ENCODE results near the gene DNMT3A. TPM values are rescaled to one million over a fixed set of nuclear protein-coding genes. Genes with fewer than 3 reads are reported as not detected.

DNMT3A gene
- total and polyA plus RNA-seq, 2 donors (not counting 1 experiment from before 2014, with no cell fraction given), result 8.9 to 24.5 TPM

GRCh38 chr2:25371253-25372241 is 29.8 kb upstream of the DNMT3A start:
- POLR2A ChIA-PET, result interaction anchor here (0.6 to 1.0 kb wide), 5 partner anchors 9 to 216 kb away, joined by 3 to 16 read pairs (median 5); no protein-coding TSS in a partner anchor
- ATAC-seq (ENCODE audit: low read depth), result no peak
- H2AFZ ChIP-seq (ENCODE audit: insufficient read depth, low read depth, low read length, poor library complexity, severe bottlenecking), result no peak overlapping the region

More at GRCh38 chr2:25371253-25372241, 29.8 kb upstream of the DNMT3A start:
- intact Hi-C loops (cut with micrococcal nuclease), result no loop called here
- DNase-seq, result peak; percentile 4
- H3K27me3 Mint-ChIP-seq, result no peaks in the 10 kb centered on the region
- no peak overlapping the region for H3K9ac ChIP-seq (ENCODE audit: low read length)
- no peak overlapping the region for H3K27ac Mint-ChIP-seq
- no peak for TF ChIP-seq EZH2 (IDR thresholded peaks at IDR 0.05; ENCODE audit: borderline replicate concordance, insufficient read depth, low read depth, low read length, poor library complexity, severe bottlenecking)
- TF ChIP-seq, protein P1, sequence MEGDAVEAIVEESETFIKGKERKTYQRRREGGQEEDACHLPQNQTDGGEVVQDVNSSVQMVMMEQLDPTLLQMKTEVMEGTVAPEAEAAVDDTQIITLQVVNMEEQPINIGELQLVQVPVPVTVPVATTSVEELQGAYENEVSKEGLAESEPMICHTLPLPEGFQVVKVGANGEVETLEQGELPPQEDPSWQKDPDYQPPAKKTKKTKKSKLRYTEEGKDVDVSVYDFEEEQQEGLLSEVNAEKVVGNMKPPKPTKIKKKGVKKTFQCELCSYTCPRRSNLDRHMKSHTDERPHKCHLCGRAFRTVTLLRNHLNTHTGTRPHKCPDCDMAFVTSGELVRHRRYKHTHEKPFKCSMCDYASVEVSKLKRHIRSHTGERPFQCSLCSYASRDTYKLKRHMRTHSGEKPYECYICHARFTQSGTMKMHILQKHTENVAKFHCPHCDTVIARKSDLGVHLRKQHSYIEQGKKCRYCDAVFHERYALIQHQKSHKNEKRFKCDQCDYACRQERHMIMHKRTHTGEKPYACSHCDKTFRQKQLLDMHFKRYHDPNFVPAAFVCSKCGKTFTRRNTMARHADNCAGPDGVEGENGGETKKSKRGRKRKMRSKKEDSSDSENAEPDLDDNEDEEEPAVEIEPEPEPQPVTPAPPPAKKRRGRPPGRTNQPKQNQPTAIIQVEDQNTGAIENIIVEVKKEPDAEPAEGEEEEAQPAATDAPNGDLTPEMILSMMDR (IDR thresholded peaks at IDR 0.05), result no peak
- no peak overlapping the region for H3K4me3 ChIP-seq (ENCODE audit: control extremely low read depth in 1 of 5, extremely low read depth in 1 of 5, insufficient read depth in 1 of 5, low read depth in 2 of 5, low read length in 4 of 5)
- peaks cover 9% of the 10 kb centered on the region for H3K4me1 Mint-ChIP-seq
- H3K4me1 ChIP-seq (ENCODE audit: control insufficient read depth in 2 of 2, insufficient read depth in 2 of 2, low read length in 2 of 2), result peaks cover 7 to 11% of the 10 kb centered on the region in 2 donors
- H3K27me3 ChIP-seq (replicated peaks in 1 of 4; ENCODE audit: control extremely low read depth in 1 of 4, control insufficient read depth in 3 of 4, insufficient read depth in 4 of 4, low read length in 3 of 4), result no peaks in the 10 kb centered on the region
- no peaks in the 10 kb centered on the region for H4K20me1 ChIP-seq (ENCODE audit: control insufficient read depth, insufficient read depth, low read length, poor library complexity, severe bottlenecking)
- no peaks in the 10 kb centered on the region for H3K36me3 ChIP-seq (replicated peaks in 1 of 2; ENCODE audit: control extremely low read depth in 1 of 2, control insufficient read depth in 1 of 2, extremely low read depth in 1 of 2, insufficient read depth in 2 of 2, low read length in 1 of 2)
- H3K4me3 Mint-ChIP-seq, result no peak overlapping the region
- H3K27ac ChIP-seq (ENCODE audit: low read length in 2 of 2), result no peak overlapping the region
- H3K79me2 ChIP-seq (ENCODE audit: control insufficient read depth, insufficient read depth, low read length), result no peaks in the 10 kb centered on the region
- no peaks in the 10 kb centered on the region for H3K9me3 ChIP-seq (ENCODE audit: control extremely low read depth in 1 of 3, control insufficient read depth in 2 of 3, insufficient read depth in 1 of 3, low read length in 2 of 3)
- no peaks in the 10 kb centered on the region for H3K9me3 Mint-ChIP-seq (ENCODE audit: insufficient read depth)
- CTCF ChIA-PET, result interaction anchor here (1.2 to 3.5 kb wide), 2 partner anchors 9 to 293 kb away, joined by 4 to 16 read pairs; no protein-coding TSS in a partner anchor
- H3K4me2 ChIP-seq (replicated peaks; ENCODE audit: low read depth, low read length, poor library complexity, severe bottlenecking), result no peak overlapping the region
- 95% methylated on average over 18 of the region's 27 CpGs for WGBS (ENCODE audit: insufficient coverage)

Data from B cell (primary cell).